ENCODE results near the gene FILIP1L. TPM values are rescaled to one million over a fixed set of nuclear protein-coding genes. Genes with fewer than 3 reads are reported as not detected.

The FILIP1L gene
- total RNA-seq = 15.9 and 16.0 TPM in 2 replicates

GRCh38 chr3:100114413-100115030, at the start of gene FILIP1L:
Gene FILIP1L, minus strand, starts transcription at chr3:100114501.

GRCh38 chr3:99817437-99818240, 296.7 kb downstream of the FILIP1L start, which contains the start of gene CMSS1:
Gene CMSS1, plus strand, starts transcription at chr3:99817862.

Other genes starting within 250 kb of the FILIP1L start
- gene TBC1D23, start 146.5 kb upstream of the FILIP1L start, total RNA-seq = 20.0 and 28.1 TPM in 2 replicates
- gene NIT2, start 220.3 kb upstream of the FILIP1L start, total RNA-seq = 16.8 and 18.8 TPM in 2 replicates

Data from cardiac ventricle fibroblast (primary cell).